ENCODE results near the gene AXIN2.
"Not testable (repeated sequence)": the region's sequence is repeated elsewhere in the genome, so short reads cannot be mapped to it uniquely, and the experiment has no call there.

The AXIN2 gene

GRCh38 chr17:65523853-65524664 lies 37.4 kb downstream of the AXIN2 start:
- no peak for FAIRE-seq
- DNase-seq (ENCODE audit: insufficient read length, low spot score), result no peak

- DNase-seq (ENCODE audit: insufficient read length, low spot score) (no peak), FAIRE-seq (no peak)
Measured at GRCh38 chr17:65523411-65523810, 38.0 kb downstream of the AXIN2 start.

GRCh38 chr17:65522751-65523404 lies 38.6 kb downstream of the AXIN2 start:
- DNase-seq (ENCODE audit: insufficient read length, low spot score), result no peak
- peak; percentile 72 for FAIRE-seq

- DNase-seq (ENCODE audit: insufficient read length, low spot score) (no peak), FAIRE-seq (no peak)
Measured at GRCh38 chr17:65519462-65519861, 42.0 kb downstream of the AXIN2 start.

GRCh38 chr17:65518256-65518655 lies 43.2 kb downstream of the AXIN2 start:
- FAIRE-seq (no peak), DNase-seq (ENCODE audit: insufficient read length, low spot score) (no peak)

- FAIRE-seq (no peak), DNase-seq (ENCODE audit: insufficient read length, low spot score) (no peak)
Measured at GRCh38 chr17:65515959-65516948, 45.2 kb downstream of the AXIN2 start.

- FAIRE-seq, result no peak
Measured at GRCh38 chr17:65515512-65515911, 45.9 kb downstream of the AXIN2 start.

GRCh38 chr17:65514541-65514940 lies 46.9 kb downstream of the AXIN2 start:
- FAIRE-seq (peak; percentile 16), DNase-seq (ENCODE audit: insufficient read length, low spot score) (no peak)

More at GRCh38 chr17:65515512-65515911, 45.9 kb downstream of the AXIN2 start:
- DNase-seq (ENCODE audit: insufficient read length, low spot score), result no peak

GRCh38 chr17:65514082-65514481 lies 47.4 kb downstream of the AXIN2 start:
- peak; percentile 84 for FAIRE-seq
- DNase-seq (ENCODE audit: insufficient read length, low spot score), result no peak

GRCh38 chr17:65511316-65511715 lies 50.1 kb downstream of the AXIN2 start:
- DNase-seq (ENCODE audit: insufficient read length, low spot score), result no peak
- FAIRE-seq, result no peak

GRCh38 chr17:65509032-65509431 lies 52.4 kb downstream of the AXIN2 start:
- DNase-seq (ENCODE audit: insufficient read length, low spot score) (no peak), FAIRE-seq (no peak)

- not testable (repeated sequence) for DNase-seq (ENCODE audit: insufficient read length, low spot score); FAIRE-seq
Measured at GRCh38 chr17:65504673-65505072, 56.8 kb downstream of the AXIN2 start.

- FAIRE-seq, result peak; percentile 74
- DNase-seq (ENCODE audit: insufficient read length, low spot score), result no peak
Measured at GRCh38 chr17:65504141-65504540, 57.3 kb downstream of the AXIN2 start.

GRCh38 chr17:65503557-65503956 lies 57.9 kb downstream of the AXIN2 start:
- FAIRE-seq (no peak), DNase-seq (ENCODE audit: insufficient read length, low spot score) (no peak)

- DNase-seq (ENCODE audit: insufficient read length, low spot score) (no peak), FAIRE-seq (no peak)
Measured at GRCh38 chr17:65498816-65499215, 62.6 kb downstream of the AXIN2 start.

- DNase-seq (ENCODE audit: insufficient read length, low spot score) (no peak), FAIRE-seq (no peak)
Measured at GRCh38 chr17:65496801-65497200, 64.6 kb downstream of the AXIN2 start.

- FAIRE-seq, result no peak
- no peak for DNase-seq (ENCODE audit: insufficient read length, low spot score)
Measured at GRCh38 chr17:65495122-65496055, 66.1 kb downstream of the AXIN2 start.

- FAIRE-seq, result no peak
Measured at GRCh38 chr17:65489413-65490155, 71.9 kb downstream of the AXIN2 start.

GRCh38 chr17:65488665-65489064 lies 72.8 kb downstream of the AXIN2 start:
- FAIRE-seq, result no peak
- DNase-seq (ENCODE audit: insufficient read length, low spot score), result no peak

More at GRCh38 chr17:65489413-65490155, 71.9 kb downstream of the AXIN2 start:
- DNase-seq (ENCODE audit: insufficient read length, low spot score), result no peak
